HG02571 (cell line): Measurements from ENCODE around the gene OR13C2.
"Not testable (repeated sequence)": the region's sequence is repeated elsewhere in the genome, so short reads cannot be mapped to it uniquely, and the experiment has no call there.

Experiments used
- ATAC-seq: cut with Tn5 transposase; IDR thresholded peaks from one replicate; pipeline ENCODE4 v1.9.1; 2021; ENCODE audit warnings: mild to moderate bottlenecking, moderate library complexity; ENCODE audit not compliant: unreplicated experiment

OR13C2 gene

GRCh38 chr9:104605527-104605926 is at the start of gene OR13C2:
TSS of gene OR13C2 (minus strand) at chr9:104605627. CDS start at chr9:104605627, 0 bp downstream.
- not testable (repeated sequence) for ATAC-seq

- no peak for ATAC-seq
These were observed 30.0 kb upstream of the OR13C2 start for GRCh38 chr9:104635456-104635855.

- ATAC-seq = no peak
These were observed 28.6 kb upstream of the OR13C2 start for GRCh38 chr9:104633976-104634520.

- ATAC-seq = not testable (repeated sequence)
These were observed 20.5 kb upstream of the OR13C2 start for GRCh38 chr9:104625964-104626363.

- no peak for ATAC-seq
These were observed 12.7 kb upstream of the OR13C2 start, which contains the start of gene OR13C9 for GRCh38 chr9:104618104-104618503. TSS of gene OR13C9 (minus strand) at chr9:104618204. CDS start at chr9:104618204, 0 bp downstream.

GRCh38 chr9:104617418-104617817 is 12.0 kb upstream of the OR13C2 start:
- no peak for ATAC-seq

- no peak for ATAC-seq
These were observed 5.8 kb upstream of the OR13C2 start for GRCh38 chr9:104611213-104611612.

- no peak for ATAC-seq
These were observed 2.9 kb upstream of the OR13C2 start for GRCh38 chr9:104608336-104608735.

GRCh38 chr9:104606152-104606551 is 725 bp upstream of the OR13C2 start:
- ATAC-seq = no peak

GRCh38 chr9:104604801-104605200 is 626 bp downstream of the OR13C2 start:
- no peak for ATAC-seq

GRCh38 chr9:104599313-104599712 is 6.1 kb downstream of the OR13C2 start, which contains the start of gene OR13C5:
TSS of gene OR13C5 (minus strand) at chr9:104599413. CDS start at chr9:104599413, 0 bp downstream.
- ATAC-seq = not testable (repeated sequence)

GRCh38 chr9:104598749-104599148 is 6.7 kb downstream of the OR13C2 start:
- ATAC-seq = not testable (repeated sequence)

- ATAC-seq = no peak
These were observed 15.8 kb downstream of the OR13C2 start for GRCh38 chr9:104589626-104590025.

GRCh38 chr9:104586496-104587180 is 18.8 kb downstream of the OR13C2 start:
- no peak for ATAC-seq

GRCh38 chr9:104580562-104580961 is 24.9 kb downstream of the OR13C2 start:
- no peak for ATAC-seq

GRCh38 chr9:104577263-104577662 is 28.2 kb downstream of the OR13C2 start:
- ATAC-seq = no peak

GRCh38 chr9:104575456-104575855 is 30.0 kb downstream of the OR13C2 start:
- no peak for ATAC-seq

- ATAC-seq = no peak
These were observed 32.8 kb downstream of the OR13C2 start for GRCh38 chr9:104572612-104573011.

GRCh38 chr9:104568868-104569267 is 36.6 kb downstream of the OR13C2 start, which contains the start of gene OR13C8:
TSS of gene OR13C8 (plus strand) at chr9:104569168. CDS start at chr9:104569168, 0 bp downstream.
- ATAC-seq = no peak

GRCh38 chr9:104564358-104564757 is 41.1 kb downstream of the OR13C2 start:
- ATAC-seq = no peak

GRCh38 chr9:104556830-104557634 is 48.4 kb downstream of the OR13C2 start:
- no peak for ATAC-seq
